ENCODE measurements around the gene FZD4. TPM values are rescaled to one million over a fixed set of nuclear protein-coding genes. Genes with fewer than 3 reads are reported as not detected.
"Not testable (repeated sequence)": the region's sequence is repeated elsewhere in the genome, so short reads cannot be mapped to it uniquely, and the experiment has no call there.

The FZD4 gene
- total RNA-seq = 18.2 TPM

GRCh38 chr11:86955361-86956120, at the start of gene FZD4:
FZD4 (minus strand) TSS chr11:86955395; CDS start chr11:86955085, 310 bp downstream.
- DNase-seq (ENCODE audit: low spot score) = peak; percentile 89

DNA sequence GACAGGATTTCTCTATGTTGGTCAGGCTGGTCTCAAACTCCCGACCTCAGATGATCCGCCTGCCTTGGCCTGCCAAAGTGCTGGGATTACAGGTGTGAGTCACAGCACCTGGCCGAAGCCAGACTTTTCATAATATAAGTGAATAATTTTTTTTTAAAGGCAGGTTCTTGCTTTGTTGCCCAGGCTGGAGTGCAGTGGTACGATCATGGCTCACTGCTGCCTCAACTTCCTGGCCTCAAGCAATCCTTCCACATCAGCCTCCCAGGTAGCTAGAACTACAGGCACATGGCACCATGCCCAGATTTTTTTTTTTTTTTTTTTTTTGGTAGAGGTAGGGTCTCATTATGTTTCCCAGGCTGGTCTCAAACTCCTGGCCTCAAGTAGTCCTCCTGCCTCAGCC, 49.1 kb upstream of the FZD4 start:
- DNase-seq (ENCODE audit: low spot score) = not testable (repeated sequence)

DNA sequence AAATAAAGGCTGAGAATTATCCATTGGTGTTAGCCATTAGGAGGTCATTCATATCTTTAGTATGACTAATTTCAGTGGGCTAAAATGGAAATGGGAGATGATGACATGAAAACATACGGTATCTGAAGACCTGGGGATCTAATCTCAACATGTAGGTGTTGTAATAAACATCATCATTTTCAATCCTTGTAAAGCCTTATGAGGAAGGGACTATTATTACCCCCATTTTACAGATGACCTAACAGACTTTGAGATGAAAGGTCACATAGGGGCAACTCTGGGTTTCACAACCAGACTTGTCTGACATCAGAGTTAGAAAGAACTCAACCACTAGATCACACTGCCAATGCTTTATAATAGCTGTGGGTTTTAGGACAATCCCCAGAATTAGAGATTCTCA, 47.7 kb upstream of the FZD4 start:
- DNase-seq (ENCODE audit: low spot score) = no peak

GRCh38 chr11:86999859-87000753, 44.9 kb upstream of the FZD4 start:
- DNase-seq (ENCODE audit: low spot score) = peak; percentile 51

DNA sequence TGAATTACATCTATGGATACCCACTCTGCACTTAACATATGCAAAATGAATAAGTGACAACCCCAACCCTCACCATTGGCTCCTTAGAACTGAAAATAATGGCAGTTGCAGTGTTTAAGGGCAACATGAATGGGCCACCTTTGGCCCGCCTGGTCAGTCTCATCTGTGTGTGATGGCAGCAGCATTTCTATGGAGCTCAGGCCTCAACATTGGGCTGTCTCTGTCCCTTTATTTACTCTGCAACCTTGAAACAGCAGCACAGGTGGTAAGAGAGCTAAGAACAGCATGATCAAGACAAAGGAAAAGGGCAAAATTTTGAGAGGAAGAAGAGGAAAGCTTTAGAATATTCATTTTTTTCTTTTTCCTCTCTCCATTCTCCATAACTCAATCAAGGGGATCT, 44.2 kb upstream of the FZD4 start:
- DNase-seq (ENCODE audit: low spot score) = no peak

DNA sequence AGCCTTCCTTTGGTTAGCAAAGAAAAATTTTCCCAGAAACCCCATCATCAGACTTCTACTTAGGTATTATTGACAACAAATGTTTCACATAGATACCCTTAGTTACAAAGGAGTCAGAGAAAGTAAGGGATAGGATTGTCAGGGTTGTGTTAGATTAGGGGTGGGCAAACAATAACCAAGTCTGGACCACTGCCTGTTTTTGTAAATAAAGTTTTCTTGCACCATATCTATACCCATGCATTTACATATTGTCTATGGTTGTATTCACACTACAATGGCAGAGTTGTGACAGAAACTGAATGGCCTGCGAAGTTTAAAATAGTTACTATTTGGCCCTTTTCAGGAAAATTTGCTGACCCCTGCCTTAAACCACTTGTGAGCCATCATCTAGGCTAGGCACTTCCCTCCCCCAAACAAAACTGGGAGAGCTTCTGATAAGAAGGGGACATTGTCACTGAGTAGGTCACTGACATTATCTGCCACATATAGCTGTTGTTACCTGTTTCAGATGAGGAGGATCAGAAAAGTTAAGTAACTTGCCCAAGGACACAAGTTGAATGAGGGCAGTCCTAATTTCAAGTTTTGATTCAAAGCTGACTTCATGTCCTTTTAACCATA, 41.9 kb upstream of the FZD4 start:
- DNase-seq (ENCODE audit: low spot score) = no peak

DNA sequence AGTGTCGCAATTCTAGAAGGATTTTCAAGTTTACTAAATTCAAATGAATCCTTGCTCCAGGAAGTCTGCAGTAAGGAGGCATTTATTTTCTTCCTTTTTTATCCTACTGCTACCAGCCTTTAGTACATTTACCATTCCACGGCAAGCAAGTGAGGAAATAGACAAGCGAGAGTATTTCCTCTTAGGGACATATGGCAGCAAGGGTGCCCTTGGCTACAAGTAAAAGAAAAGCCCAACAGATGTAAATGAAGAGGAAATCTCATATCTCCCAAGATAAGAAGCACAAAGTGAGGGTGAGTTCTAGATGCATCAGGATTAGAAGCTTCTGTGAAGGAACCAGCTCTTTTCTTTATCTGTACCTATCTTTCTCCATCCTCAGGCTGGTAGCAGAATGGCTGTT, 37.8 kb upstream of the FZD4 start:
- DNase-seq (ENCODE audit: low spot score) = no peak

DNA sequence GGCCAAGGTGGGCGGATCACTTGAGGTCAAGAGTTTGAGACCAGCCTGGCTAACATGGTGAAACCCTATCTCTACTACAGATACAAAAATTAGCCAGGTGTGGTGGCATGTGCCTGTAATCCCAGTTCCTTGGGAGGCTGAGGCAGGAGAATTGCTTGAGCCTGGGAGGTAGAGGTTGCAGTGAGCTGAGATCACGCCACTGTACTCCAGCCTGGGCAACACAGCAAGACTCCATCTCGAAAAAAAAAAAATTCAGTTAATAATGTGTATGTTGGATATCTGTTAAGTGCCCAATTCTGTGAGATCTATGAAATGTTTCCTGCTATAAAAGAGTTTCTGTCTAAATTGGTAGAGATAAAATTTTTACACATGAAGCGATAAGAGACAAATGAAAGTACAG, 37.1 kb upstream of the FZD4 start:
- DNase-seq (ENCODE audit: low spot score) = not testable (repeated sequence)

DNA sequence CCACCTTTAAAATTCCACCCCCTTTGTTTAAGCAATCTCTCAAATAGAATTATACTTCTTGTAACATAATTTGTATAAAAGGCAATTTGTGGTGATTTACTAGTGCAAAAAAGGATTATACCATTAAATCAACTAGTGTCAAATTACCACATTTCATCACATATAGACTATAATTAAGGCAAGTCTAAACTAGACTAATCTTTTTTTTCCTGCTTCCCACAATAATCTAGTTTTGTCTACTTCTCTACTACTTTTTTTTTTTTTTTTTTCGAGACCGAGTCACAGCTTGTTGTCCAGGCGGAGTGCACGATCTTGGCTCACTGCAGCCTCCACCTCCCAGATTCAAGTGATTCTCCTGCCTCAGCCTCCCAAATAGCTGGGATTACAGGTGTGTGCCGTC, 36.1 kb upstream of the FZD4 start:
- DNase-seq (ENCODE audit: low spot score) = no peak

DNA sequence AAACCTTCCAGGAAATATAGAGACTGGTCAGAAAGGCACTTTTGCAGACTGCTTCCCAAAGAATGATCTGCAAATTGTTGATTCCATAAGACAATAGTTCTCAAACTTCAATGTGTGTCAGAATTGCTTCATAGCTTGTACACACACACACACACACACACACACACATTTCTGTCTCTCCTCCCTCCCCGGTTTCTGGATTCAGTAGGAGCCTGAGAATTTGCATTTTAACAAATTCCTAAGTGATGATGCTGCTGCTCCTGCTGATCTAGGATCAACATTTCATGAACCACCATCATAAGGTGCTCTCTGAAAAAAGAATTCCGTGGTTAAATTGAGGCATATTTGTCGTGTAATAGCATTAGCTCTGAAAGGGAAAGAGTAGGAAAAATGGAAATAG, 35.3 kb upstream of the FZD4 start:
- no peak for DNase-seq (ENCODE audit: low spot score)

- DNase-seq (ENCODE audit: low spot score) = no peak
Observed at GRCh38 chr11:86990031-86990430, 34.8 kb upstream of the FZD4 start.

- DNase-seq (ENCODE audit: low spot score) = no peak
Observed at GRCh38 chr11:86988351-86988881, 33.2 kb upstream of the FZD4 start.

DNA sequence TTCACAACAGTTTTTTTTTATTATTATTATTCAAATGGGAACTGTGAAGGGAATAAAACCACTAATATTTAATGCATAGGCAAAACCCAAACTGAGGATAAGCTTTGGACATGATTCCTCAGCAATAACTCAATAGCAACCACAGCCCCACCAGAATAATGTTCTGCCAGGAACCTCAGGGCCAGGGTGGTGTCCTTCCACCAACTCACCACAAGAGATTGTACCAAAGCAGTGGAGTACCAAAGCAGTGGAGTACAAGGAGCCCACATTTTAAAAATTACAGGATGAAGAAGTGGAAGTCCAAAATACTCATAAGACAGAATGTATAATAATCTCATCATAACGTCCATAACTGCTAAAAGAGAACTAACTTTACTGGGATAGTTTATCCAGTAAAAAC, 32.5 kb upstream of the FZD4 start:
- DNase-seq (ENCODE audit: low spot score) = no peak

DNA sequence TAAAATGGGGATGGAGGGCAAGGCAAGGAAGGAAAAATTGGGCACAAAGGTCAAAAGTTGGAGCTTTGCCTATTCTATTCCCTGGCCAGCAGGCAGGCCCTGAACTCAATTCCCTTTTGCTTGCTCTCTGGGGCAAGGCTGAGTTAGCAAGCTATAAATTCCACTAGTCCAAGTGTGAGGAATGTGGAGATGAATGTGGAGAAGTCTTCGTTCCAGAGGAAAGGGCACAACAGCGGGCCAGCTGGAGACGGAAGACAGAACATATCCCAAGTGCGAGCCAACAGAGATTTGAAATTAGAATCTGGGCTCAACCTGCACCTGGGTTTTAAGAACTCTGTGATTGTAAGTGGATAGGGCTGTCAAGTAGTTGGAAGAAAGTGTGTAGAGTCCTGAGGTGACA, 29.5 kb upstream of the FZD4 start:
- DNase-seq (ENCODE audit: low spot score) = no peak

DNA sequence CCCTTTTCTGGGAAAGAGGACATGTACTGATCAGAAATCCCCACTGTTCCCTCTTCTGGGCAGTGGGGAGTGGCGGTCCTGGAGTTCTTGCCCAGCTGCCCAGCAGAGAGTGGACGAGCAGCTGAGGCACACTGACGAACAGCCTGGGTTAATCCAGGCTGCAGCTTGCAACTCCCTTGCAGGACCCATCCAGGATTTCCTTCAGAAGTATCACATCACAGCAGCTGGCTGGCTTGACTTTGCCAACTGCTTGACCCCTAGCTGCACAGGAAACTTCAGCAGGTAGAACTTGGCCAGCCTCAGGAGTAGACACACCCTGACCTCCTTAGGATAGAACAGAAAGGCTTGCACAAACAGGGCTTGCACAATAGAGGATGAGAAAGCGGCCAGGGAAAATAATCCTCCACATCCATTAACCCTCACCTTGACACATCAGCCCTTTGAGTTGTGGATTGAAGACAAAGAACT, 27.9 kb upstream of the FZD4 start:
- DNase-seq (ENCODE audit: low spot score) = peak; percentile 78

- DNase-seq (ENCODE audit: low spot score) = peak; percentile 52
Observed at GRCh38 chr11:86981777-86982540, 26.8 kb upstream of the FZD4 start.

- DNase-seq (ENCODE audit: low spot score) = no peak
Observed at GRCh38 chr11:86980086-86980796, 25.0 kb upstream of the FZD4 start.

DNA sequence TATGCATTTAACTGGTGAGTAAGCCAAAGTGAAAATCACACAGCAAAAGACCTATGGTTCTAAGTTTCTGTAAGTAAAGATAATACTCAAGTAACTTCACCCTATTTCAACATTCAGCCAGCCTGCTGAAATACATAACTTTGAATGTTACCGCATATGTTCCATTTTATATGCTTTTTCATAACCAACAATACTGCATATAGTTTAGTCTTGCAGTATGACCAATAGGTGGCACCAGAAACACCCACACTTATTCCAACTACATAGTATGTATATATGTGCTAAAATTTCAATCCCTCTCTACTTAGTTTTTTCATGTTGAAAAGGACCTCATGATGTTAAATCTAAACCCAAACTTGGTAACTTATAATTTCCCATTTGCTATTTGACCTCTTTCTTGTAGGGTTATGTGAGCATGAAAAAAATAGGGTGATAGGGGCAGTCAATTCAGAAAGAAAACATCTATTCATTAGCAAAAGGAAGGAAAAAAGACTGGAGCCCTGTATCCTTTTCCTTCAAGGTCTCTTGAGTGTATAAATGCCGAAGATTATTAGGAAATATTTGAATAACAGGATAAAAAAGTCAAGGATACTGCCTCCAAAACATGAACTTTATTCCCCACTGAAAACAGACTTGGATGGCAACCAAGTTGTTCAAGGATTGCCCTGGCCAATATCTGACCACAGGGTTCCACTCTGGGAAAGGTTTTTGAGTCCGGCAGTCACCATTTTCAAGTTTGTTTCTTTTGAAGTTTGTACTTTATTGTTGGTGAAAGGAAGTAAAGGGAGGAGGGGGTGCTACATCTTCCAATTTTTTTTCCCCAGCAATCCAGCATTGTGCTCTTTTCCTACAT, 23.8 kb upstream of the FZD4 start:
- no peak for DNase-seq (ENCODE audit: low spot score)

GRCh38 chr11:86978247-86978646, 23.1 kb upstream of the FZD4 start:
- DNase-seq (ENCODE audit: low spot score) = no peak

All from mucosa of gallbladder (tissue), 1 donor.